ENCODE data around the gene SH3BGRL2.

DNA sequence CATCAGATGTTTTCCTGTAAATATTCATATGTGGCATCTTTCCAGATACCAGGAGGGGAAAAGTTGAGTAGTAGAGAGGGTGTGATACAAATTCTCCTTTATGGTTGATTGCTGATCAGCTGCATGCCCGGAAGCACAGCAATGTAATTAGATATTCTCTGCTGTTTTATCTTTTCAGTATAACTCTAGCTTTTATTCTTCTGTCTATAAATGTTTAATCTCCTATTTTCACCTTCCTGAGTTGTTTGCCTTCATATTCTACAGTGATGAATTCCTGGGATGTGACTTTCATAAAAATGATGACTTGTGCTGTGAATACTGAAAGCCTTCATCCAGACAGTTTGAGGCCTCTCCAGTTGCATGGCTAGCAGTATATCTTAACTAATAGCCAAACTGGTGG, 53.7 kb downstream of the SH3BGRL2 start:
- TF ChIP-seq, protein P1, sequence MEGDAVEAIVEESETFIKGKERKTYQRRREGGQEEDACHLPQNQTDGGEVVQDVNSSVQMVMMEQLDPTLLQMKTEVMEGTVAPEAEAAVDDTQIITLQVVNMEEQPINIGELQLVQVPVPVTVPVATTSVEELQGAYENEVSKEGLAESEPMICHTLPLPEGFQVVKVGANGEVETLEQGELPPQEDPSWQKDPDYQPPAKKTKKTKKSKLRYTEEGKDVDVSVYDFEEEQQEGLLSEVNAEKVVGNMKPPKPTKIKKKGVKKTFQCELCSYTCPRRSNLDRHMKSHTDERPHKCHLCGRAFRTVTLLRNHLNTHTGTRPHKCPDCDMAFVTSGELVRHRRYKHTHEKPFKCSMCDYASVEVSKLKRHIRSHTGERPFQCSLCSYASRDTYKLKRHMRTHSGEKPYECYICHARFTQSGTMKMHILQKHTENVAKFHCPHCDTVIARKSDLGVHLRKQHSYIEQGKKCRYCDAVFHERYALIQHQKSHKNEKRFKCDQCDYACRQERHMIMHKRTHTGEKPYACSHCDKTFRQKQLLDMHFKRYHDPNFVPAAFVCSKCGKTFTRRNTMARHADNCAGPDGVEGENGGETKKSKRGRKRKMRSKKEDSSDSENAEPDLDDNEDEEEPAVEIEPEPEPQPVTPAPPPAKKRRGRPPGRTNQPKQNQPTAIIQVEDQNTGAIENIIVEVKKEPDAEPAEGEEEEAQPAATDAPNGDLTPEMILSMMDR (IDR thresholded peaks at IDR 0.05; ENCODE audit: low read depth, low read length): no peak
- no peak for TF ChIP-seq EZH2phosphoT487 (IDR thresholded peaks at IDR 0.05; ENCODE audit: low read depth)

Measured in OCI-LY3 (cell line).